Endodermal cell (in vitro differentiated cells): Measurements from ENCODE around the gene GNPDA2. TPM values are rescaled to one million over a fixed set of nuclear protein-coding genes. Genes with fewer than 3 reads are reported as not detected.

ENCODE experiments used
- DNase-seq: peaks from one replicate; pipeline ENCODE4 v3.0.0-alpha.2; 2017
- H3K27ac ChIP-seq: 2 replicates; pipeline ENCODE4 v1.5.1; 2013; ENCODE audit warnings: mild to moderate bottlenecking, low read depth, low read length, moderate library complexity
- H3K27me3 ChIP-seq: 2 replicates; pipeline ENCODE4 v1.6.1; 2013; ENCODE audit warnings: mild to moderate bottlenecking, low read length, moderate library complexity; ENCODE audit not compliant: insufficient read depth, control insufficient read depth, poor library complexity, severe bottlenecking
- H3K36me3 ChIP-seq: 2 replicates; pipeline ENCODE4 v1.7.0; 2013; ENCODE audit warnings: mild to moderate bottlenecking, low read length, moderate library complexity; ENCODE audit not compliant: control insufficient read depth, insufficient read depth
- H3K4me1 ChIP-seq: one replicate; pipeline ENCODE4 v1.7.0; 2013; ENCODE audit warnings: low read length; ENCODE audit not compliant: control insufficient read depth, insufficient read depth
- H3K4me3 ChIP-seq: 2 replicates; pipeline ENCODE4 v1.5.1; 2013; ENCODE audit warnings: mild to moderate bottlenecking, low read length, moderate library complexity
- H3K9ac ChIP-seq: 2 replicates; pipeline ENCODE4 v1.6.1; 2013; ENCODE audit warnings: mild to moderate bottlenecking, low read length, moderate library complexity; ENCODE audit not compliant: poor library complexity, severe bottlenecking; ENCODE audit errors: extremely low read depth
- H3K9me3 ChIP-seq: 2 replicates; pipeline ENCODE4 v1.6.1; 2013; ENCODE audit warnings: mild to moderate bottlenecking, low read length, moderate library complexity; ENCODE audit not compliant: control insufficient read depth
- H3K27ac Mint-ChIP-seq: 2 replicates; pipeline ENCODE4 v1.8.0; 2020; ENCODE audit warnings: mixed read lengths
- H3K27me3 Mint-ChIP-seq: 2 replicates; pipeline ENCODE4 v1.8.0; 2021; ENCODE audit warnings: mild to moderate bottlenecking, mixed read lengths; ENCODE audit not compliant: insufficient read depth
- H3K36me3 Mint-ChIP-seq: 2 replicates; pipeline ENCODE4 v1.8.0; 2020; ENCODE audit warnings: low read depth, mixed read lengths
- H3K4me1 Mint-ChIP-seq: 2 replicates; pipeline ENCODE4 v1.8.0; 2020; ENCODE audit warnings: mixed read lengths
- H3K4me3 Mint-ChIP-seq: 2 replicates; pipeline ENCODE4 v1.8.0; 2020; ENCODE audit warnings: mild to moderate bottlenecking, moderate library complexity, mixed read lengths
- H3K9me3 Mint-ChIP-seq: 2 replicates; pipeline ENCODE4 v1.8.0; 2020; ENCODE audit warnings: mild to moderate bottlenecking, mixed read lengths
- CTCF ChIP-seq: fragments of 200-600 bp; sonication (generic); conservative IDR thresholded peaks from 2 replicates; pipeline ENCODE4 v1.5.0; 2021; ENCODE audit warnings: antibody characterized with exemption, mild to moderate bottlenecking
- WGBS, 2 experiments: methylation state at CpG; one replicate each; pipeline versions ENCODE4 v1.1.5 to v1.1.7; 2013; ENCODE audit warnings: missing lambda C conversion rate in 2 of 2, mixed read lengths in 1 of 2; ENCODE audit not compliant: insufficient coverage in 1 of 2, insufficient read length in 1 of 2; 5-methylcytosine and 5-hydroxymethylcytosine counted together
- total RNA-seq, 2 donors: library from RNA; stranded (reverse); fragmentation: NEBNext Ultra II Directional in 1 of 2; extraction: Animal tissue kit (Norgen Biotek cat#: 25700) in 1 of 2; gene quantifications; 2 replicates in 1 of 2; 3 replicates in 1 of 2; pipeline ENCODE4 v1.2.1, GENCODE V29; 2021

Gene GNPDA2
- total RNA-seq, 2 donors from 2014 or later = 7.2 to 10.2 TPM

- Mint-ChIP-seq H3K27ac (no peak overlapping the region), H3K4me3 (no peak overlapping the region), H3K9me3 (no peaks in the 10 kb centered on the region), H3K36me3 (peaks cover 9% of the 10 kb centered on the region), H3K27me3 (peaks cover 13% of the 10 kb centered on the region), H3K4me1 (peaks cover 16% of the 10 kb centered on the region)
- H3K27me3 ChIP-seq = no peaks in the 10 kb centered on the region
- DNase-seq = no peak
- H3K27ac ChIP-seq = no peak overlapping the region
- no peak for TF ChIP-seq CTCF
- H3K36me3 ChIP-seq = peaks cover 20% of the 10 kb centered on the region
- no peaks in the 10 kb centered on the region for H3K9me3 ChIP-seq
- H3K4me3 ChIP-seq = no peak overlapping the region
- H3K4me1 ChIP-seq = no peaks in the 10 kb centered on the region
- 88 to 98% methylated on average over 1 to 3 of the region's 4 CpGs for WGBS, 2 experiments
- no peak overlapping the region for H3K9ac ChIP-seq
Observed at GRCh38 chr4:44704673-44705072, 21.7 kb downstream of the GNPDA2 start.

GRCh38 chr4:44701037-44701436 lies 25.3 kb downstream of the GNPDA2 start:
- Histone ChIP-seq H3K4me3 (no peak overlapping the region), H3K9ac (no peak overlapping the region), H3K4me1 (no peaks in the 10 kb centered on the region), H3K9me3 (no peaks in the 10 kb centered on the region), H3K27ac (no peak overlapping the region), H3K36me3 (peaks cover 48% of the 10 kb centered on the region), H3K27me3 (no peaks in the 10 kb centered on the region)
- no peaks in the 10 kb centered on the region for H3K9me3 Mint-ChIP-seq
- peaks cover 9% of the 10 kb centered on the region for H3K4me1 Mint-ChIP-seq
- H3K36me3 Mint-ChIP-seq = peaks cover 38% of the 10 kb centered on the region
- no peak for DNase-seq
- TF ChIP-seq CTCF = no peak
- no peak overlapping the region for H3K4me3 Mint-ChIP-seq
- H3K27ac Mint-ChIP-seq = no peak overlapping the region
- peaks cover 3% of the 10 kb centered on the region for H3K27me3 Mint-ChIP-seq
- WGBS, 2 experiments = 92 to 100% methylated on average over 1 of the region's 2 CpGs

GRCh38 chr4:44700427-44700826 lies 25.9 kb downstream of the GNPDA2 start:
- WGBS, 2 experiments = 91% methylated on average over 1 of the region's 1 CpG; no CpG with 5 or more reads in 1 of the 2 experiments
- Mint-ChIP-seq H3K36me3 (peaks cover 41% of the 10 kb centered on the region), H3K27ac (no peak overlapping the region), H3K9me3 (no peaks in the 10 kb centered on the region), H3K4me1 (peaks cover 9% of the 10 kb centered on the region), H3K4me3 (no peak overlapping the region), H3K27me3 (peaks cover 3% of the 10 kb centered on the region)
- no peak overlapping the region for H3K27ac ChIP-seq
- no peak for DNase-seq
- no peaks in the 10 kb centered on the region for H3K27me3 ChIP-seq
- no peaks in the 10 kb centered on the region for H3K9me3 ChIP-seq
- H3K4me1 ChIP-seq = no peaks in the 10 kb centered on the region
- no peak for TF ChIP-seq CTCF
- peaks cover 54% of the 10 kb centered on the region for H3K36me3 ChIP-seq
- H3K9ac ChIP-seq = no peak overlapping the region
- no peak overlapping the region for H3K4me3 ChIP-seq
